WTC11 (cell line): ENCODE results near the gene SLC15A4. TPM values are rescaled to one million over a fixed set of nuclear protein-coding genes. Genes with fewer than 3 reads are reported as not detected.

Experiments
- ATAC-seq: fragments of 200-7000 bp; cut with Tn5 transposase; 2 replicates; pipeline ENCODE4 v1.10.0; 2021; ENCODE audit warnings: mild to moderate bottlenecking, moderate library complexity
- CTCF ChIA-PET: fragments of 300-600 bp; sonication (Branson Sonifier 250); formaldehyde crosslinking; loops from one replicate; lab custom pipeline; 2021; ENCODE audit warnings: antibody characterized with exemption; lab: Charles Lee
- POLR2A ChIA-PET: fragments of 350-600 bp; sonication (Branson Sonifier 250); formaldehyde crosslinking; loops from one replicate; lab custom pipeline; 2021; ENCODE audit warnings: antibody characterized with exemption; lab: Charles Lee
- DNase-seq: peaks from one replicate; pipeline ENCODE4 v3.0.0; 2021; ENCODE audit warnings: low spot score
- H3K27ac Mint-ChIP-seq: 2 replicates; pipeline ENCODE4 v1.8.0; 2021; ENCODE audit warnings: mixed read lengths
- H3K27me3 Mint-ChIP-seq: 2 replicates; pipeline ENCODE4 v1.8.0; 2021; ENCODE audit warnings: low read depth, mild to moderate bottlenecking, moderate library complexity, mixed read lengths
- H3K36me3 Mint-ChIP-seq: 2 replicates; pipeline ENCODE4 v1.8.0; 2021; ENCODE audit warnings: mixed read lengths
- H3K4me1 Mint-ChIP-seq: 2 replicates; pipeline ENCODE4 v1.8.0; 2022; ENCODE audit warnings: mixed read lengths
- H3K4me3 Mint-ChIP-seq: 2 replicates; pipeline ENCODE4 v1.8.0; 2021; ENCODE audit warnings: mild to moderate bottlenecking, moderate library complexity, mixed read lengths
- H3K9me3 Mint-ChIP-seq: 2 replicates; pipeline ENCODE4 v1.8.0; 2021; ENCODE audit warnings: mixed read lengths
- ATF1 ChIP-seq: sonication (generic); formaldehyde crosslinking; IDR thresholded peaks from 2 replicates; pipeline ENCODE4 v1.8.1; 2023; ENCODE audit warnings: mild to moderate bottlenecking, moderate library complexity, missing genetic modification reagents
- CREB1 ChIP-seq: sonication (generic); formaldehyde crosslinking; IDR thresholded peaks from 2 replicates; pipeline ENCODE4 v1.8.0; 2023; ENCODE audit warnings: mild to moderate bottlenecking, missing genetic modification reagents
- CREM ChIP-seq: sonication (generic); formaldehyde crosslinking; IDR thresholded peaks from 2 replicates; pipeline ENCODE4 v1.8.1; 2022; ENCODE audit warnings: mild to moderate bottlenecking, missing genetic modification reagents, moderate library complexity
- E2F1 ChIP-seq: sonication (generic); formaldehyde crosslinking; IDR thresholded peaks from 2 replicates; pipeline ENCODE4 v1.8.0; 2022; ENCODE audit warnings: mild to moderate bottlenecking, missing genetic modification reagents
- ERG ChIP-seq: fragments of 250-450 bp; sonication (Bioruptor Pico); IDR thresholded peaks from 2 replicates; pipeline ENCODE4 v1.8.0; 2021; ENCODE audit warnings: mild to moderate bottlenecking
- GABPB1 ChIP-seq: sonication (generic); formaldehyde crosslinking; IDR thresholded peaks from 2 replicates; pipeline ENCODE4 v1.8.1; 2023; ENCODE audit warnings: mild to moderate bottlenecking, missing genetic modification reagents
- IRF2 ChIP-seq: sonication (generic); formaldehyde crosslinking; IDR thresholded peaks from 2 replicates; pipeline ENCODE4 v1.8.0; 2022; ENCODE audit warnings: low read depth, missing genetic modification reagents, borderline replicate concordance
- KAT7 ChIP-seq: sonication (generic); formaldehyde crosslinking; IDR thresholded peaks from 2 replicates; pipeline ENCODE4 v1.8.1; 2023; ENCODE audit warnings: missing genetic modification reagents, mild to moderate bottlenecking, borderline replicate concordance
- MXD4 ChIP-seq: fragments of 250-450 bp; sonication (Bioruptor Pico); IDR thresholded peaks from 2 replicates; pipeline ENCODE4 v1.8.0; 2021; ENCODE audit warnings: mild to moderate bottlenecking, moderate library complexity, borderline replicate concordance
- NFE2L1 ChIP-seq: sonication (generic); formaldehyde crosslinking; IDR thresholded peaks from 2 replicates; pipeline ENCODE4 v1.8.1; 2023; ENCODE audit warnings: missing genetic modification reagents
- OVOL2 ChIP-seq: fragments of 250-450 bp; sonication (Bioruptor Pico); IDR thresholded peaks from 2 replicates; pipeline ENCODE4 v1.9.0; 2021; ENCODE audit warnings: mild to moderate bottlenecking, borderline replicate concordance
- SMAD4 ChIP-seq: sonication (generic); formaldehyde crosslinking; IDR thresholded peaks from 2 replicates; pipeline ENCODE4 v1.8.0; 2022; ENCODE audit warnings: mild to moderate bottlenecking, missing genetic modification reagents
- TP53 ChIP-seq: sonication (generic); formaldehyde crosslinking; IDR thresholded peaks from 2 replicates; pipeline ENCODE4 v1.8.1; 2023; ENCODE audit warnings: mild to moderate bottlenecking, missing genetic modification reagents
- USF1 ChIP-seq: sonication (generic); formaldehyde crosslinking; IDR thresholded peaks from 2 replicates; pipeline ENCODE4 v1.8.0; 2022; ENCODE audit warnings: mild to moderate bottlenecking, missing genetic modification reagents
- ZNF416 ChIP-seq: fragments of 250-450 bp; sonication (Bioruptor Pico); IDR thresholded peaks from 2 replicates; pipeline ENCODE4 v1.9.0; 2021; ENCODE audit warnings: mild to moderate bottlenecking, inconsistent platforms
- ZNF423 ChIP-seq: fragments of 250-450 bp; sonication (Bioruptor Pico); IDR thresholded peaks from 2 replicates; pipeline ENCODE4 v2.1.2; 2022; ENCODE audit warnings: mild to moderate bottlenecking, moderate library complexity
- total RNA-seq: library from RNA; stranded (reverse); gene quantifications from 3 replicates; pipeline ENCODE4 v1.2.3, GENCODE V29; 2021
- TF ChIP-seq, protein P1 (sequence below): sonication (generic); formaldehyde crosslinking; IDR thresholded peaks from 2 replicates; pipeline ENCODE4 v1.8.1; 2023; ENCODE audit warnings: mild to moderate bottlenecking, missing genetic modification reagents, moderate library complexity
- TF ChIP-seq, protein P2 (sequence below): sonication (generic); formaldehyde crosslinking; IDR thresholded peaks from 2 replicates; pipeline ENCODE4 v1.8.1; 2023; ENCODE audit warnings: mild to moderate bottlenecking, missing genetic modification reagents, moderate library complexity
- TF ChIP-seq, protein P3 (sequence below): sonication (generic); formaldehyde crosslinking; IDR thresholded peaks from 2 replicates; pipeline ENCODE4 v1.8.1; 2023; ENCODE audit warnings: mild to moderate bottlenecking, missing genetic modification reagents
- TF ChIP-seq, protein P4 (sequence below): fragments of 250-450 bp; sonication (Bioruptor Pico); IDR thresholded peaks from 2 replicates; pipeline ENCODE4 v1.9.0; 2021; ENCODE audit warnings: moderate library complexity, mild to moderate bottlenecking, inconsistent platforms, borderline replicate concordance
- TF ChIP-seq, protein P5 (sequence below): fragments of 250-450 bp; sonication (Bioruptor Pico); IDR thresholded peaks from 2 replicates; pipeline ENCODE4 v1.9.0; 2021; ENCODE audit warnings: mild to moderate bottlenecking
- TF ChIP-seq, protein P6 (sequence below): sonication (generic); formaldehyde crosslinking; IDR thresholded peaks from 2 replicates; pipeline ENCODE4 v1.8.1; 2023; ENCODE audit warnings: mild to moderate bottlenecking, missing genetic modification reagents

SLC15A4 gene
- total RNA-seq, 1 experiment from 2014 or later = 6.4 TPM

DNA sequence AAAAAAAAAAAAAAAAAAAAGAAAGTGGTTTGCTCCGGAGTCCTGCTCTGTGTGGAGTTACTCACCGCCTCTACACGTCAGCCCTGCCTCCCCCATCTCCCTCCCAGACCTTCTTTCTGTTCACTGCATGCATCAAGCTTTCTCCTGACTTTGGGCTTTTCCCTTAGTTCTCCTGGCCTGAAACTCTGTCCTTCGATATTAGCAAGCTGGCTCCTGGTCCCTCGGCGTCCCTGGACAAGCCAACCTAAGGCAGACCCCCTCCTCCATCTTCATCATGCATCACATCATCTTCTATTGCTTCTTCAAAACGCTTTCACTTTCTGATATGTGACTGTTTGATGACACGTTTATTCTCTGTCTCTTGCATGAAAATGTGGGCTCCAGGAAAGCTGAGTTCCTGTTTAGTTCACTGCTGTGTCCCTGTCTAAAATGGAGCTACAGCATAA, 40.6 kb downstream of the SLC15A4 start:
- Mint-ChIP-seq H3K9me3 (peaks cover 40% of the 10 kb centered on the region), H3K27me3 (peaks cover 7% of the 10 kb centered on the region), H3K4me1 (no peaks in the 10 kb centered on the region), H3K27ac (no peak overlapping the region), H3K4me3 (no peak overlapping the region), H3K36me3 (peaks cover 53% of the 10 kb centered on the region)
- DNase-seq (no peak), ATAC-seq (no peak)
- ChIA-PET POLR2A (no interaction called here), CTCF (no interaction called here)
- TF ChIP-seq MXD4 (CRISPR knock-in tag) = no peak
- TF ChIP-seq, protein P1, sequence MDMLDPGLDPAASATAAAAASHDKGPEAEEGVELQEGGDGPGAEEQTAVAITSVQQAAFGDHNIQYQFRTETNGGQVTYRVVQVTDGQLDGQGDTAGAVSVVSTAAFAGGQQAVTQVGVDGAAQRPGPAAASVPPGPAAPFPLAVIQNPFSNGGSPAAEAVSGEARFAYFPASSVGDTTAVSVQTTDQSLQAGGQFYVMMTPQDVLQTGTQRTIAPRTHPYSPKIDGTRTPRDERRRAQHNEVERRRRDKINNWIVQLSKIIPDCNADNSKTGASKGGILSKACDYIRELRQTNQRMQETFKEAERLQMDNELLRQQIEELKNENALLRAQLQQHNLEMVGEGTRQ (CRISPR knock-in tag) = no peak
- TF ChIP-seq E2F1 (CRISPR knock-in tag) = no peak
- no peak for TF ChIP-seq KAT7
- TF ChIP-seq, protein P2, sequence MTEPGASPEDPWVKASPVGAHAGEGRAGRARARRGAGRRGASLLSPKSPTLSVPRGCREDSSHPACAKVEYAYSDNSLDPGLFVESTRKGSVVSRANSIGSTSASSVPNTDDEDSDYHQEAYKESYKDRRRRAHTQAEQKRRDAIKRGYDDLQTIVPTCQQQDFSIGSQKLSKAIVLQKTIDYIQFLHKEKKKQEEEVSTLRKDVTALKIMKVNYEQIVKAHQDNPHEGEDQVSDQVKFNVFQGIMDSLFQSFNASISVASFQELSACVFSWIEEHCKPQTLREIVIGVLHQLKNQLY (CRISPR knock-in tag) = no peak
- no peak for TF ChIP-seq ERG (CRISPR knock-in tag)
- TF ChIP-seq SMAD4 (CRISPR knock-in tag) = no peak

GRCh38 chr12:128779901-128780300, 43.9 kb downstream of the SLC15A4 start:
- CTCF ChIA-PET = no interaction called here
- ATAC-seq (no peak), DNase-seq (no peak)
- POLR2A ChIA-PET = no interaction called here
- peaks cover 53% of the 10 kb centered on the region for H3K9me3 Mint-ChIP-seq
- H3K36me3 Mint-ChIP-seq = peaks cover 57% of the 10 kb centered on the region
- H3K4me1 Mint-ChIP-seq = no peaks in the 10 kb centered on the region
- no peak overlapping the region for H3K4me3 Mint-ChIP-seq
- H3K27me3 Mint-ChIP-seq = peaks cover 7% of the 10 kb centered on the region
- no peak for TF ChIP-seq CREB1 (CRISPR knock-in tag)
- TF ChIP-seq, protein P3, sequence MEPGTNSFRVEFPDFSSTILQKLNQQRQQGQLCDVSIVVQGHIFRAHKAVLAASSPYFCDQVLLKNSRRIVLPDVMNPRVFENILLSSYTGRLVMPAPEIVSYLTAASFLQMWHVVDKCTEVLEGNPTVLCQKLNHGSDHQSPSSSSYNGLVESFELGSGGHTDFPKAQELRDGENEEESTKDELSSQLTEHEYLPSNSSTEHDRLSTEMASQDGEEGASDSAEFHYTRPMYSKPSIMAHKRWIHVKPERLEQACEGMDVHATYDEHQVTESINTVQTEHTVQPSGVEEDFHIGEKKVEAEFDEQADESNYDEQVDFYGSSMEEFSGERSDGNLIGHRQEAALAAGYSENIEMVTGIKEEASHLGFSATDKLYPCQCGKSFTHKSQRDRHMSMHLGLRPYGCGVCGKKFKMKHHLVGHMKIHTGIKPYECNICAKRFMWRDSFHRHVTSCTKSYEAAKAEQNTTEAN (CRISPR knock-in tag) = no peak
- TF ChIP-seq ATF1 (CRISPR knock-in tag) = no peak
- TF ChIP-seq, protein P4, sequence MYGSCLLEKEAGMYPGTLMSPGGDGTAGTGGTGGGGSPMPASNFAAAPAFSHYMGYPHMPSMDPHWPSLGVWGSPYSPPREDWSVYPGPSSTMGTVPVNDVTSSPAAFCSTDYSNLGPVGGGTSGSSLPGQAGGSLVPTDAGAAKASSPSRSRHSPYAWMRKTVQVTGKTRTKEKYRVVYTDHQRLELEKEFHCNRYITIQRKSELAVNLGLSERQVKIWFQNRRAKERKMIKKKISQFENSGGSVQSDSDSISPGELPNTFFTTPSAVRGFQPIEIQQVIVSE (CRISPR knock-in tag) = no peak
- TF ChIP-seq USF1 (CRISPR knock-in tag) = no peak
- TF ChIP-seq CREM (CRISPR knock-in tag) = no peak
- TF ChIP-seq IRF2 (CRISPR knock-in tag) = no peak
- TF ChIP-seq TP53 (CRISPR knock-in tag) = no peak
- TF ChIP-seq NFE2L1 (CRISPR knock-in tag) = no peak
- TF ChIP-seq, protein P5, sequence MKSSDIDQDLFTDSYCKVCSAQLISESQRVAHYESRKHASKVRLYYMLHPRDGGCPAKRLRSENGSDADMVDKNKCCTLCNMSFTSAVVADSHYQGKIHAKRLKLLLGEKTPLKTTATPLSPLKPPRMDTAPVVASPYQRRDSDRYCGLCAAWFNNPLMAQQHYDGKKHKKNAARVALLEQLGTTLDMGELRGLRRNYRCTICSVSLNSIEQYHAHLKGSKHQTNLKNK (CRISPR knock-in tag) = no peak
- no peak for TF ChIP-seq ZNF416 (CRISPR knock-in tag)
- TF ChIP-seq GABPB1 (CRISPR knock-in tag) = no peak
- TF ChIP-seq ZNF423 = no peak
- TF ChIP-seq OVOL2 (CRISPR knock-in tag) = no peak
- TF ChIP-seq, protein P6, sequence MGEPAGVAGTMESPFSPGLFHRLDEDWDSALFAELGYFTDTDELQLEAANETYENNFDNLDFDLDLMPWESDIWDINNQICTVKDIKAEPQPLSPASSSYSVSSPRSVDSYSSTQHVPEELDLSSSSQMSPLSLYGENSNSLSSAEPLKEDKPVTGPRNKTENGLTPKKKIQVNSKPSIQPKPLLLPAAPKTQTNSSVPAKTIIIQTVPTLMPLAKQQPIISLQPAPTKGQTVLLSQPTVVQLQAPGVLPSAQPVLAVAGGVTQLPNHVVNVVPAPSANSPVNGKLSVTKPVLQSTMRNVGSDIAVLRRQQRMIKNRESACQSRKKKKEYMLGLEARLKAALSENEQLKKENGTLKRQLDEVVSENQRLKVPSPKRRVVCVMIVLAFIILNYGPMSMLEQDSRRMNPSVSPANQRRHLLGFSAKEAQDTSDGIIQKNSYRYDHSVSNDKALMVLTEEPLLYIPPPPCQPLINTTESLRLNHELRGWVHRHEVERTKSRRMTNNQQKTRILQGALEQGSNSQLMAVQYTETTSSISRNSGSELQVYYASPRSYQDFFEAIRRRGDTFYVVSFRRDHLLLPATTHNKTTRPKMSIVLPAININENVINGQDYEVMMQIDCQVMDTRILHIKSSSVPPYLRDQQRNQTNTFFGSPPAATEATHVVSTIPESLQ (CRISPR knock-in tag) = no peak
- no peak overlapping the region for H3K27ac Mint-ChIP-seq
